IMR-90 (cell line): ENCODE data around the gene TGFBR1.

Source experiments
- BHLHE40 ChIP-seq: fragments of 150-350 bp; IDR thresholded peaks from 2 replicates; pipeline ENCODE4 v1.6.1; 2016; ENCODE audit warnings: mild to moderate bottlenecking, low read depth, low read length
- CEBPB ChIP-seq: IDR thresholded peaks from 2 replicates; pipeline ENCODE4 v1.6.1; 2012; ENCODE audit warnings: low read depth, low read length, improper control_type of control experiment
- CHD1 ChIP-seq: IDR thresholded peaks from 2 replicates; pipeline ENCODE4 v1.6.1; 2012; ENCODE audit warnings: low read depth, low read length, improper control_type of control experiment
- MAFK ChIP-seq: IDR thresholded peaks from 2 replicates; pipeline ENCODE4 v1.6.1; 2012; ENCODE audit warnings: low read depth, low read length, improper control_type of control experiment
- MXI1 ChIP-seq: IDR thresholded peaks from 2 replicates; pipeline ENCODE4 v1.6.1; 2012; ENCODE audit warnings: low read depth, mild to moderate bottlenecking, low read length, moderate library complexity, borderline replicate concordance
- POLR2A ChIP-seq: IDR thresholded peaks from 2 replicates; pipeline ENCODE4 v1.6.1; 2012; ENCODE audit warnings: mild to moderate bottlenecking, low read depth, low read length
- RAD21 ChIP-seq: IDR thresholded peaks from 2 replicates; pipeline ENCODE4 v1.6.1; 2012; ENCODE audit warnings: low read length, improper control_type of control experiment
- RCOR1 ChIP-seq: IDR thresholded peaks from 2 replicates; pipeline ENCODE4 v1.6.1; 2012; ENCODE audit warnings: mild to moderate bottlenecking, low read length, improper control_type of control experiment; ENCODE audit not compliant: insufficient replicate concordance
- RFX5 ChIP-seq: IDR thresholded peaks from 2 replicates; pipeline ENCODE4 v1.8.0; 2012; ENCODE audit warnings: low read depth, mild to moderate bottlenecking, low read length, moderate library complexity
- TF ChIP-seq, protein P1 (sequence below): conservative IDR thresholded peaks from 2 replicates; pipeline ENCODE4 v1.5.1; 2012; ENCODE audit warnings: mild to moderate bottlenecking, low read depth, low read length, improper control_type of control experiment
- TF ChIP-seq, protein P2 (sequence below): fragments of 150-350 bp; IDR thresholded peaks from 2 replicates; pipeline ENCODE4 v1.6.1; 2017; ENCODE audit warnings: mild to moderate bottlenecking, antibody characterized with exemption, low read length, low read depth

DNA sequence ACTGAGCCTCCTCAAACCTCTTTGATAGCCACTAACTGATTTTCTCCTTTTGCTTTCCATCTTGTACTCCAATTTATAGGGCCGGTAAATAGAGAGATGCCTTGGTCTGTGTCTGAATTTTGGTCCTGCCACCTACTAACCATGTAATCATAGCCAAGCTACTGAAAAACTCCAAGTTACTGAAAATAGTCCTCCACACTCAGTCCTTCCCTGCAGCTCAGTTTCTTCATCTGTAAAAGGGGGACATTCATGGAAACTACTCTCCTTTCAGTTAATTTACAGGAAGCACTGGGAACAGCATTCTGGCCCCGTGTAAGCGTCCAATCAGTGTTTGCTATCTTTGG, 30.0 kb upstream of the TGFBR1 start:
- TF ChIP-seq, protein P1, sequence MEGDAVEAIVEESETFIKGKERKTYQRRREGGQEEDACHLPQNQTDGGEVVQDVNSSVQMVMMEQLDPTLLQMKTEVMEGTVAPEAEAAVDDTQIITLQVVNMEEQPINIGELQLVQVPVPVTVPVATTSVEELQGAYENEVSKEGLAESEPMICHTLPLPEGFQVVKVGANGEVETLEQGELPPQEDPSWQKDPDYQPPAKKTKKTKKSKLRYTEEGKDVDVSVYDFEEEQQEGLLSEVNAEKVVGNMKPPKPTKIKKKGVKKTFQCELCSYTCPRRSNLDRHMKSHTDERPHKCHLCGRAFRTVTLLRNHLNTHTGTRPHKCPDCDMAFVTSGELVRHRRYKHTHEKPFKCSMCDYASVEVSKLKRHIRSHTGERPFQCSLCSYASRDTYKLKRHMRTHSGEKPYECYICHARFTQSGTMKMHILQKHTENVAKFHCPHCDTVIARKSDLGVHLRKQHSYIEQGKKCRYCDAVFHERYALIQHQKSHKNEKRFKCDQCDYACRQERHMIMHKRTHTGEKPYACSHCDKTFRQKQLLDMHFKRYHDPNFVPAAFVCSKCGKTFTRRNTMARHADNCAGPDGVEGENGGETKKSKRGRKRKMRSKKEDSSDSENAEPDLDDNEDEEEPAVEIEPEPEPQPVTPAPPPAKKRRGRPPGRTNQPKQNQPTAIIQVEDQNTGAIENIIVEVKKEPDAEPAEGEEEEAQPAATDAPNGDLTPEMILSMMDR, result no peak
- TF ChIP-seq POLR2A, result no peak
- no peak for TF ChIP-seq CHD1
- no peak for TF ChIP-seq MAFK
- TF ChIP-seq CEBPB, result no peak
- TF ChIP-seq RAD21, result no peak
- no peak for TF ChIP-seq RFX5
- TF ChIP-seq, protein P2, sequence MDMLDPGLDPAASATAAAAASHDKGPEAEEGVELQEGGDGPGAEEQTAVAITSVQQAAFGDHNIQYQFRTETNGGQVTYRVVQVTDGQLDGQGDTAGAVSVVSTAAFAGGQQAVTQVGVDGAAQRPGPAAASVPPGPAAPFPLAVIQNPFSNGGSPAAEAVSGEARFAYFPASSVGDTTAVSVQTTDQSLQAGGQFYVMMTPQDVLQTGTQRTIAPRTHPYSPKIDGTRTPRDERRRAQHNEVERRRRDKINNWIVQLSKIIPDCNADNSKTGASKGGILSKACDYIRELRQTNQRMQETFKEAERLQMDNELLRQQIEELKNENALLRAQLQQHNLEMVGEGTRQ, result no peak
- TF ChIP-seq RCOR1, result no peak
- no peak for TF ChIP-seq BHLHE40
- TF ChIP-seq MXI1, result no peak
